ENCODE measurements around the gene TUBG2.

GRCh38 chr17:42653179-42654124 lies 5.6 kb upstream of the TUBG2 start:
- no peak for TF ChIP-seq CTCF (IDR thresholded peaks at IDR 0.05)
- TF ChIP-seq POLR2A (IDR thresholded peaks at IDR 0.05): peak in 1 of 2 donors; percentile 50

All from thyroid gland (tissue), 4 donors.